ENCODE measurements around the gene CD300H.

CD300H gene

DNA sequence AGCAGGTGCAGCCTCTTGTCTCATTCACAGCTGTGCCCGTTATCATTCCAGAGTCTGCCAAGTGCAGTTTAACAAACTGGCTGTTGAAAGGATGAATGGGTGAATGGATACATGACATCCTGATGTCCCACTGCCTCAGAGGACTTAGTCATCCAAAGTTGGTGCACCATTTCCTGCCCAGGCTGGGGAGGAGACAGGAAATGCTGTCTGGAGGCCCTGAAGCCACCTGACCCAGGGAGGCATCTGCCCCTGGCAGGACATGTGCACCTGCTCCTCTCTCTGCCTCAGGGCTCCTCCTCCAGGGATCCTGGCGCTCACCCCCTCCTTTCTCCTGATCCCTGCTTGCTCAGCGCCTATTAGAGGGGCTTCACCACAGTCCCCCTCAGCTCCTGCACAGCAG, 19.6 kb downstream of the CD300H start:
- DNase-seq = no peak

DNA sequence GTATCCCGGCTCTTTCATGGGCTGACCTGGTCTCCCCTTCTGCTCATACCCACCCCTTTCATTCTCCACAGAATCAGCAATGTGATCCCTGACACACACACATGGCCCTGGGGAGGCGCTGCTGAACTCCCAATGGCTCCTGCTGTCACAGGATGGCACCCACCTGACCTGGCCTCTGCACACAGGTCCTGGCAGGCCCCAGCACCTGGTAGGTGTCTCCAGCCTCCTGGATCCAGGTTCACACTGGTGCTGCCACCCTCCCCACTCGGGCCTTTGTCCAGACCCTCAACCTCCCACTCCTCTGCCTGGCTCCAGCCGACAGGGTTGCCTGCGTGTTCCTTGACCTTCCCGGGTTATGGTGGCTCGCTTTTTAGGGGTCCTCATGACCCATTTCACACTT, 20.0 kb downstream of the CD300H start:
- DNase-seq = no peak

DNA sequence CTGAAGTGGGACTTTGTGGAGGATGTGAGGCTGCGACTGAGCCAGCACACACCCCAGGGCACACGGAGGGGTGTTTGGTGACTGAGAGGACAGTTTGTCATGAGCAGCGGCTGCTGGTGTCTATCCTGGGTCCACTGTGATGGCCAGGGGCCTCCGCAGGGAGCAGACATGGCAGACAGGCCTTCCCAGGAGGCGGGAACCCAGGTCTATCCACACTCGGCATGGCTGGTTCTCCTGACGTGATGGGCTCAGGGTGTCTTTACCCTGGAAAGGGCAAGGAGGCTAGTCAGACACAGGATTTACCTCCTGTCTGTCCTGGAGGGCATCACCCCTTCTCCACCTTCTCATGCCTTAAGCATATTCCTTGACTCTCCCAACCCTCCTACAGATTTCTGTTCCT, 20.7 kb downstream of the CD300H start:
- DNase-seq = no peak

DNA sequence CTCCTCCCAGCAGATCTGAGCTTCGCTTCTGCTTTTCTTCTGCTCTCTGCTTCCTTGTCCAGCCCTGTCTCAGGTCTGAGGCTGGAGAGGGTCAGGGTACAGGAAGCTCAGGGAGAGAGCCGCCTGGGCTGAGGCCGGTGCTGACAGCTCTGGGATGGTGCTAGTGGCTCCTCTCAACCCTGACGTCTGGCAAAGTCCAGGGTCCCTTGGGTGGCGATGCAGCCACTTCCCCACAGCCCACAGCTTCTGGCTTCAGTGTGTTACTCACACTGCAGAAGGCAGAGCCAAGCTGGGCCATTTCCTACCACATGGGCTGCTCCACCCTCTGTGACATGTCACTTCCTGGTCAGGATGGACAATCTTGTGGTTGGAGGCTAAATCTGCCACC, 21.5 kb downstream of the CD300H start, which contains the start of gene CD300C:
CD300C (minus strand) TSS at position 273 of the 388 bp plus-strand sequence. CDS start 333 bp downstream, outside the sequence.
- no peak for DNase-seq

DNA sequence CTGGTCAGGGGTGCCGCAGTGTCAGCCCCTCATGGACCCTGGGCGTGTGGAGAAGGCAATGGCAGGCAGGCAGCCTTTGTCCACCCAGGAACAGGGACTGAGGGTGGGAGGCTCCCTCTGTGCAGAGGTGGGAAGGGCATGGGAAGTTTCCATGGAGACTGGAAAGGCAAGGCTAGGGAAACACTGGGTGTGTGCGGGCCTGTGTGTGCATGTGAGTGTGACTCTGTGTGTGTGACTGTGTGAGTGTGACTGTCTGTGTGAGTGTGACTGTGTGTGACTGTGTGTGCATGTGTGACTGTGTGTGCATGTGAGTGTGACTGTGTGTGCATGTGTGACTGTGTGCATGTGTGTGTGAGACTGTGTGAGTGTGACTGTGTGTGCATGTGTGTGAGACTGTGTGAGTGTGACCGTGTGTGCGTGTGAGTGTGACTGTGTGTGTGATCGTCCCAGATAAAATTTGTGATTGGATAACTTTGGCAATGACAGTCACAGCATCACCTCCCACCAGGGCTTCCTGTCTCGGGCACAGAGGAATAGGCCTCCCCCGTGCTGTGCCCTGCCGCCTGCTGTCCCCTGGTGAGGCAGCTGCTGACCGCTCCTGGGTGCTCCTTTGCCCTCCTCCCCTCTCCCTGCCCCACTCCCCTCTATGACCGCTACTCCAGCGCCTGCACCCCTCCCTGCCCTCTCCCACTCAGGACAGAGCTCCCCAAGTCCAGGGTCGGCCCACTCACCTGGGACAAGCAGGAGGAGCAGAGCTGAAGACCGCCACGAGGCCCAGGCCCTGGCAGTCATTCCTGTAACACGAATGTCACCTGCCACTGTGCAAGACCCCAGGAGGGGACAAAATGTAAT, 22.1 kb downstream of the CD300H start:
- no peak for DNase-seq

DNA sequence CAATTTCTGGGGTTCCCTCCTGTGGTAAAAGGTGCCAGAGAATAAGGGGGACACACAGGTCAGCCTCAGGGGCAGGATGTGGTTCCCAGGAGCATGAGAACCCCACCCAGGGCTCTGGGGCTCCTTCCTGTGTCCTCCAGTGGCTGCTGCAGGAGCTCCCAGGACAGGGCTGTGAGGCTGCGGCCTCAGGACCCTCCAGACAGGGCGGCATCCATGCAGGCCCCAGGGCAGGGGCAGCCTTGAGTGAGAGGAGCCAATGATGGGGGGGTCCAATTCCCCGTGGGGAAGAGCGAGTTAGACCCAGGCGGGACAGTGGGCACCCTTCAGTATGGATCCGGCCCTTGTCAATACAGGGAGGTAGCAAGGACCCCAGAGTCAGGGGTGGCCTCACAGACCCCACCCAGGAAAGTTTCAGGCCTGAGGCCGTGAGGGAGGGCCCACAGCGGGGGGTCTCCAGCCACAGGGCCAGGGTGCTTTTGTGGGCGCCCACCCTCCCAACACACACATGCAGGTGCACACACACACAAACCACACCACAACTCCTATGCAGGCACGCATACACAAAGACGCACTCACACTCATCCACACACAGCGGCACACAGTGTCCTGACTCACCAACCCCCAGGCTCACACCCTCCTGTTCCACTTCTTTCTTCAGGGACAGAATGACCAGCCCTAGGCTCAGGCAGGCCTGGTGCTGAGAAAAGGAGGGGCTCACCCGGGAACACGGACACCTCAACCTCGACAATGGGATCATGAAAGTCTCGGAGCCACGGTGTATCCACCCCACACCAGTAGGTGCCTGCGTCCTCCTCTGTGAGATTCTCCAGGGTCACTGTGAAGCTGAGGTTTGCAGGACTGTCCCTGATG, 23.2 kb downstream of the CD300H start:
- DNase-seq = no peak

GRCh38 chr17:74543406-74543805, 23.9 kb downstream of the CD300H start:
- no peak for DNase-seq

- no peak for DNase-seq
Measured at GRCh38 chr17:74542727-74543383, 24.5 kb downstream of the CD300H start.

DNA sequence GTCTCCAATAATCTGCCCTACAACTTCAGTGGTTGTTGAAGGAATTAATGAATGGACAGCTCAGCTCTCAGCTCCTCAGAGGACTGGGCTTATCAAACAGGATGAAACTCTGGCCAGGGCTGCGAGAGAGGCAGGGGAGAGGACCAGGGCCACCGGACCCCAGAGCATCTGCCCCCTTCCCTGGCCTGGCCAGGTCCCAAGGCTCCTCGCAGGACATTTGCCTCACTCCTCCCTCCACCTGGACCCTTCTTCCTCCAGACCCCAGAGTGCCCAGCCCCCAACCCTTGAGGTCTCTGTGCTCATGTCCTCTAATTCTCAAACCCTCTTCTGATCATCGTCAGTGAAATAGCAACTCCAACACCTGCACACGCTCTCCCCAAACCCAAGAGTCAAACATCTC, 25.1 kb downstream of the CD300H start:
- DNase-seq = no peak

- DNase-seq = no peak
Measured at GRCh38 chr17:74541176-74542111, 25.9 kb downstream of the CD300H start.

DNA sequence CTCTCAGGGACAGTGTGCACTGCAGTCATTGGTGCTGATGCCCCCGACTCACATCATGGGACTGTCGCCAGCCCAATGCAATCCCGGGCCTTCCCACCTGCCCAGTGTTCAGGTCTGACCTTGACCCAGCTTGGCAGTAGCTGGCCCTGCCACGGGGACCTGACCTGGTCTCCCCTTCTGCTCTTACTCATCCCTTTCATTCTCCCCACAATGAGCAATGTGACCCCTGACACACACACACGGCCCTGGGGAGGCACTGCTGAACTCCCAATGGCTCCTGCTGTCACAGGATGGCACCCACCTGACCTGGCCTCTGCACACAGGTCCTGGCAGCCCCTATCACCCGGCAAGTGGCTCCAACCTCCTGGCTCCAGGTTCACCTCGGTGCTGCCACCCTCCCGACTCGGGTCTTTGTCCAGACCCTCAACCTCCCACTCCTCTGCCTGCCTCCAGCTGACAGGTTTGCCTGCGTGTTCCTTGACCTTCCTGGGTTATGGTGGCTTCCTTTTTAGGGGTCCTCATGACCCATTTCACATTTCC, 28.0 kb downstream of the CD300H start:
- no peak for DNase-seq

GRCh38 chr17:74536890-74537289, 30.4 kb downstream of the CD300H start:
- DNase-seq = no peak

DNA sequence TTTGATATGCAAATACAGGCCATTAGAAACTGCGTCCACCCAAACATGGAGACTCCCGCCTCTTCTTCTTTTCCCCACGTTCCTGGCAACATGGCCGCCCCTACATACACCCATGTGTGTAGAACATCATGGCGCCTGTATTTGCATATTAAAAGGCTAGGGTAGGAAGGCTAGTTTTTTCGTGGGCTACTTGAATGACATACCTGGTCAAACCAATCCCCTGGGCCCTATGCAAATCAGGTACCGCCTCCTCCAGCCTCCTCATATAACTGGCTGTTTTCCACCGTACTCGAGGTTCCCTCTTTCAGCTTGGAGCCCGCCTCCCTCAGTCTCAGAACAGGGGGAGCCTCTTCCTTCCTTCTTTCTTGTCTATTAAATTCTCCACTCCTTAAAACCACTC, 35.2 kb downstream of the CD300H start:
- no peak for DNase-seq

- no peak for DNase-seq
Measured at GRCh38 chr17:74531231-74531761, 36.0 kb downstream of the CD300H start, which contains the start of gene CD300LB. Gene CD300LB (minus strand): TSS chr17:74531475. CDS start chr17:74531350, 125 bp downstream.

DNA sequence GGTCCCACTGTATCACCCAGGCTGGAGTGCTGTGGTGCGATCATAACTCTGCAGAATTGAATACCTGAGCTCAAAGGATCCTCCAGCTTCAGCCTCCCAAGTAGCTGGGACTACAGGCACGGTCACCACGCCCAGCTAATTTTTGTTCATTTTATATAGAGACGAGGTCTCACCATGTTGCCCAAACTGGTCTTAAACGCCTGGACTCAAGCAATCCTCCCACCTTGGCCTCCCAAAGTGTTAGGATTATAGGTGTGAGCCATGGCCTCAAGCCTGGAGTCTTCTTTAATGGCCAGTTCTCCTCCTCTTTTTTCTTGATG, 36.5 kb downstream of the CD300H start:
- DNase-seq = no peak

DNA sequence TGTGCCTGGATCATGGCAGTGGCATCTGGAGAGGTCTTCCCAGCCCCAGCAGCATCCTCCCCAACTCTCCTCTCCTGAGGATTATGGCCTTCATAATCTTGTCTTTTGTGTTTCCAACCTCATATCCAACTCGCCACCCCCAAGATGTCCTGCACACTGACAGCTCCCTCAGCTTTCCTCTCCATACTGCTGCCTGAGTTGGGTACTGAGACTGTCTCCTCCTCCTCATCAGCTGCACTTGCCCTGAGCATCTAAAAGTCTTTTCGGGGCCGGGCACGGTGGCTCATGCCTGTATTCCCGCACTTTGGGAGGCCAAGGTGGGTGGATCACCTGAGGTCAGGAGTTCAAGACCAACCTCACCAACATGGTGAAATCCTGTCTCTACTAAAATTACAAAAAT, 38.1 kb downstream of the CD300H start:
- DNase-seq = no peak

- no peak for DNase-seq
Measured at GRCh38 chr17:74528491-74529199, 38.7 kb downstream of the CD300H start.

DNA sequence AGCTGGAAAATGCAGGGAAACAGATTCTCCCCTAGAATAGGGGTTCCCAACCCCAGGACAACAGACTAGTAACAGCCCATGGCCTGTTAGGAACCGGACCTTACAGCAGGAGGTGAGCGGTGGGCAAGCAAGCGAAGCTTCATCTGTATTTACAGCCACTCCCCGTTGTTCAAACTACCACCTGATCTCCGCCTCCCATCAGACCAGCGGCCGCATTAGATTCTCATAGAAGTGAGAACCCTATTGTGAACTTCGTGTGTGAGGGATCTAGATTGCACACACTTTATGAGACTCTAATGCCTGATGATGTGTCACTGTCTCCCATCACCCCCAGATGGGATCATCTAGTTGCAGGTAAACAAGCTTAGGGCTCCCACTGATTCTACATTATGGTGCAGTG, 39.6 kb downstream of the CD300H start:
- DNase-seq = no peak

GRCh38 chr17:74527081-74527480, 40.2 kb downstream of the CD300H start:
- DNase-seq = no peak

- DNase-seq = no peak
Measured at GRCh38 chr17:74526681-74527080, 40.6 kb downstream of the CD300H start.

DNA sequence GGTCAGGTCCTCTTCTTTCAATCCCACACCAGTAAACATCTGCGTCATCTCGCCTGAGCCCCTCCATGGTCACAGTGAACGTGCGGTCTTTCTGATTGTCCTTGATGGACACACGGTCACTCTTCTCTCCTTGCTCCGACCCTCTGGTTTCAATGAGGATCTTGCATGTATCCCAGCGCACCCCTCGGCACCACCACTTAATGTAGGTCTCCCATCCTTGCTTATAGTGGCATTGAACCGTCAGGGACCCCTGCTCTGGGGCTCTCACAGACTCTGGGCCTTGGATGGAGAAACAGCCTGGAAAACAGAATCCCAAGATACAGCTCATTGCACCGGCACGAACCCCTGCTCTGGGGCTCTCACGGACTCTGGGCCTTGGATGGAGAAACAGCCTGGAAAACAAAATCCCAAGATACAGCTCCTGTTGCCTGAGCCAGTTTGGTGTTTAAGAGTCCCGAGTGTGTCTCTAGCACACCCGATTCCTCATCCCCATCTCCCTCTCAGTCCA, 41.5 kb downstream of the CD300H start:
- no peak for DNase-seq

All from CD4-positive, alpha-beta T cell treated with Interleukin-17A for 4 hours (primary cell).